ENCODE results near the gene C1QTNF4.
"Not testable (repeated sequence)": the region's sequence is repeated elsewhere in the genome, so short reads cannot be mapped to it uniquely, and the experiment has no call there.

Gene C1QTNF4

DNA sequence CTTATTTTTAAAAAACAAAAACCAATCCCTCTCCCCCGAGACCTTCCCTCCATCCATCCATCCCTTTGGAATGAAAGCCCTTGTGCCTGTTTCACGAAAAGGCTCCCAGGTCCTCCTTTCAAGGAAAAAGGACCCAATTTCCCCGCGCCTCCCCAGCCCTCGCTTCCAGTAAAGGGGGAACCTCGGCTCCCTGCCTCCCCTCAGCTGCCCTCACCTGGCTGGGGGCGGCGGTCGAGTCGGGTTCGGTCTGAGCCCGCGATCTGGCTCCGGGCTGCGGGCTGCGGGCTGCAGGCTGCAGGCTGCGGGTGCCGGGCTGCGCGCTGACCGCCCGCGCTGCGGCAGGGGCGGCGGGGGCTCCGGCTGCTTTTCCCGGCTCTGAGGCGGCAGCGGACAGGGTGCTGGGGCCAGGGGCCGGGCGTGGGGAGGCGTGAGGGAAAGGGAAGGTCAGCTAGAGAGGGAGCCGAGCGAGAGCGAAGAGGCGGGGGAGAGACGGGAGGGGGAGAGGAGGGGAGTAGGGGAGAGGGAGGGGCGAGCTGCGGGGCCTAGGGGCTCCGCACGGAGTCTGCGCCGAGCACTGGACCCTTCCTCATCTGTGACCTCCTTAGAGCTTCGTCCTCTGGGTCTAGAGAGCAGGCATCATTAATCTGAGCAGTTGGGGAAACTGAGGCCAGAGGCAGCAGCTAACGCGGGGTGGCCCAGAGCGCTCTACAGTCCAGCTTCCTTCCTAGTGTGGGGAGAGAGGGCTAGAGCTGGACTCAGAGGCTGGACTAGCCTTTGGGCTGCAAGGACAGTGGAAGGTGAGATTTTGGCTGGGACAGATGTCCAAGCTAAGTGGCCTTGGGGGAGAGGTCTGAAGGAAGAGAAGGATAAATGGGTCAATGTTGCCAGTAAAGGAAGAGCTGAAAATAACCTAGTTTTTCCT lies at the start of gene C1QTNF4:
Gene C1QTNF4, minus strand, starts transcription at position 478 of the 922 bp plus-strand sequence. CDS start 3,601 bp downstream, outside the sequence.
- DNase-seq, result no peak

- peak; percentile 96 for DNase-seq
Measured at GRCh38 chr11:47642099-47642855, 48.1 kb upstream of the C1QTNF4 start, which contains the start of gene MTCH2. Gene MTCH2 (minus strand): TSS chr11:47642559. CDS start chr11:47642465, 94 bp downstream.

DNA sequence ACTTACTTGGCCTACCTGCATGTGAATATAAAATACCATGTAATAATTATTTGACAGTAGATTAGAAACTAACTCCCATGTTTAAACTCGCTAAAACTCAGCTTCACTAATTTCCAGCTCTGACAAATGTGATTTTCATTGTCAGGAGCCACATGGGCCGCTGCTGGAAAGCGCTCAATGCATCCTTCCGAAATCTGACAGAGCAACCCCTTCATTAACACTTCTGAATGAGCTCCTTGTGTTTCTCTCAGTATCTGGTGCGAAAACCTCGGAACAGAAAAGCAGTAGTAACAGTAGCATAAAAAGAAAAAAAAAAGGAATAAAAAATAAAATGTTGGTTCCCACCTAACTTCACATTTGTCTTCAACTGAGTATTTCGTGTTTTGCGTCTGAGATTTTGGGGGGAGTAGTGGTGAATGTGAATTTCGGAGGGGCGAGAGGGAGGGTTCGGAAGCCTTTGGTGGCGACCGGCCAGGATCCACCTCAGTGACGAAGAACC lies 47.4 kb upstream of the C1QTNF4 start:
- no peak for DNase-seq

DNA sequence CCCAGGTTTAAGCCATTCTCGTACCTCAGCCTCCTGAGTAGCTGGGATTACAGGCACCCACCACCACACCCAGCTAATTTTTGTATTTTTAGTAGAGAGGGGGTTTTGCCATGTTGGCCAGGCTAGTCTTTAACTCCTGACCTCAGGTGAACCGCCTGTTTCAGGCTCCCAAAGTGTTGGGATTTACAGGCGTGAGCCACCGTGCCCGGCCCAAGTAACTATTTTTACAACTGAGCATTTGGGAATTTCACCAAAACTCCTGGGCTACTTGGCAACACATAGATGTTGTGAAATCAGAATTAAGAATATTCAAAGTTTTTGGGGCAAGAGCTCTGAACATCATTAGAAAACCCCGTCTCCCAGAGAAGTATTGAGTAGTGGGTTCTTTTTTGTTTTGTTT lies 46.3 kb upstream of the C1QTNF4 start:
- not testable (repeated sequence) for DNase-seq

DNA sequence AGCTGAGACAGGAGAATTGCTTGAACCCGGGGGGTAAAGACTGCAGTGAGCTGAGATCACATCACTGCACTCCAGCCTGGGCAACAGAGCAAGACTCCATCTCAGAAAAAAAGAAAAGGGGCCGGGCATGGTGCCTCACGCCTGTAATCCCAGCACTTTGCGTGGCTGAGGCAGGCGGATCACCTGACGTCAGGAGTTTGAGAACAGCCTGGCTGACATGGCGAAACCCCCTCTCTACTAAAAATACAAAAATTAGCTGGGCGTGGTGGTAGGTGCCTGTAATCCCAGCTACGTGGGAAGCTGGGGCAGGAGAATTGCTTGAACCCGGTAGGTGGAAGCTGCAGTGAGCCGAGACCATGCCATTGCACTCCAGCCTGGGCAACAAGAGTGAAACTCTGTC lies 42.1 kb upstream of the C1QTNF4 start:
- DNase-seq, result not testable (repeated sequence)

DNA sequence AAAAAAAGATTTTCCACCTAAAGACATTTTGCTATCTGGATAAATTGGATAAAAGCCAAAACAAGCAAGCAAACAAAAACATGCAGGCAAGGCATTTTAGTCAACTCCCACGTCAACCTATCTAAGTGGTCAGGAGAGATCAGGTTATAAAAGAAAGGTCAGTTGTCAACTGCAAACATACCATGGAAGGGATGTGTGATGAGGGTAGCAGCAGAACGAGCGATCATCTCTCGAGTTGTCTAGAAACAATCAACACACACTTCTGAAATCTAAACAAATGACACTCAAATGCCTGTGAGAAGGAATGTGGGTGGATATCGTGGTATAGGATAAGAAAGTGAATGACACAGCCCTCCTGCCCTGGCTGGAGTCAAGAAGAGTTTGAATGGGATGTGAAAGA lies 37.3 kb upstream of the C1QTNF4 start:
- no peak for DNase-seq

DNA sequence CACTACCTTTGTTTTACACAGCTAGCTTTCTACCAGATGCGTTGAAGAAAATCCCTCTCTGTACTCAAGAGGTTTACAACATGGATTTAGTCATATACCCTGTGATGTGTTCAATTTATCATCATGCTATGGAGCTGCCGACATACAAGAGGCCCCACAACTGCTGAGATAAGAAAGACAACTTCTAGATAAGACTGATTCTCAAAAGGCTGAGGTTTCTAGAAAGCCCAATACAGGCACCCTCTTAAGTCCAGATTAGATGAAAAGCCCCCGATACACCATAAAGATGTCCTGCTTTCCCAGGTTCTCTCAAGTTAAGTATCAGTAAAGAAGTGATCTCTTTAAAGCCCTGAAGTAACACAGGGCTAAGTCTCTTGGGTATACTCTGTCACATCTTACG lies 33.8 kb upstream of the C1QTNF4 start:
- DNase-seq, result no peak

DNA sequence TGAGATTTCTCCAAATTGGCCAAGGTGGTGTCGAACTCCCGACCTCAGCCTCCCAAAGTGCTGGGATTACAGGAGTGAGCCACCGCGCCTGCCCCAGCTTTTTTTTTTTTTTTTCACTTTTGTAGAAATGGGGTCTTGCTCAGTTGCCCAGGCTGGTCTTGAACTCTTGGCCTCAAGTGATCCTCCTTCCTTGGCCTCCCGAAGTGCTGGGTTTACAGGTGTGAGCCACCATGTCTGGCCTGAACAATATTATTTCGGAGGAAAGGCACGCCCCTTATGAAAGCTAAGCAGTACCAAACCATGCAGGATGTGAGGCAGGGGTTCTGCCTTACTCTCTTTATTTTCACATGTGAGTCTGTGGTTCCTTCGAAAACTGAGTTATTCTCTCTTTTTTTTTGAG lies 32.0 kb upstream of the C1QTNF4 start:
- no peak for DNase-seq

DNA sequence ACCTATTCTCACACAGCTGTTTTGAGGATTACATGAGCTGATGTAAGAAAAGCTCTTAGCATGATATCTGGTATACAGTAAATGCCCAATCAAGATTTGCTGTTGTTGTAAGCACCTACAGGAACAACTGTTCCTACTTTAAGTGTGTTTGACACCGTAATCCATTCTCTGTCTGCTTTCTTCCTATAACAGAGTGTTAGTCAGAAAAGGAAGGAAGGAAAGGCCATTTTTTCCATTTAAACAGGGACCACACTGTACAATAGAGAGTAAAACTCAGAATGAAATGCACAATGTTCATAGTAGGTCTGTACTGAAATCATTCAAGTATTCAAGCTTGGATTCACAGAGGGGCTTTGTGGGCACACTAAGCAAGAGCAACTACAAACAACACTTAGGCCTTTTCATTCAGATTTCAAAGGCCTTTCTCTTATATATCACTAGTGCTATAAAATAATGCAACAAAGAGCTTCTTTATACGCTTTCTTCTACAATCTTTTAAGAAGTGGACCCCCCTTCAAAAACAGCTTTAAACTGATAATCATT lies 26.7 kb upstream of the C1QTNF4 start:
- DNase-seq, result no peak

- no peak for DNase-seq
Measured at GRCh38 chr11:47617417-47617809, 23.2 kb upstream of the C1QTNF4 start.

DNA sequence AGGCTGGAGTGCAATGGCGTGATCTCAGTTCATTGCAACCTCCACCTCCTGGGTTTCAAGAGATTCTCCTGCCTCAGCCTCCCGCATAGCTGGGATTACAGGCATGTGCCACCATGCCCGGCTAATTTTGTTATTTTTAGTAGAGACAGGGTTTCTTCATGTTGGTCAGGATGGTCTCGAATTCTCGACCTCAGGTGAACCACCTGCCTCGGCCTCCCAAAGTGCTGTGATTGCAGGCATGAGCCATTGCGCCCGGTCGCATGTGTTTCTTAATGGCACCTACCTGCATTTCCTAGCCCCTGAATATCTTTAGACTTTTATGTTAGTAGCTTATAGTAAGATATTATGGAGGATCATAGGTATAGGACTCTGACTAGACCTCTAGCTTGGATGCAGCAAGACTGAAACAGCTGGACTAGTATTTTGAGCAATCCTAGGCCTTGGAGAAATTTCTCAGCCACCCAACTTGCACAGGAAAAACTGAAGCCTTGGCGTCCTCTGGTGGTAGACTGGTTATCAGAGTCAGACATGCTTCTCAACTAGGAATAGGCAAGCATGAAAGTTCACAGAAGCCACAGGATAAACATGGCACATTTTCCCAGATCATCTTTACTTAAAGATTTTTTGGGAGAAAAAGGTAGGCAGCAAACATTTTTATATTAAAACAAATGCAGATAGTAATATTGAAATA lies 22.7 kb upstream of the C1QTNF4 start:
- DNase-seq, result peak; percentile 16

GRCh38 chr11:47615249-47615648 lies 21.0 kb upstream of the C1QTNF4 start:
- no peak for DNase-seq

DNA sequence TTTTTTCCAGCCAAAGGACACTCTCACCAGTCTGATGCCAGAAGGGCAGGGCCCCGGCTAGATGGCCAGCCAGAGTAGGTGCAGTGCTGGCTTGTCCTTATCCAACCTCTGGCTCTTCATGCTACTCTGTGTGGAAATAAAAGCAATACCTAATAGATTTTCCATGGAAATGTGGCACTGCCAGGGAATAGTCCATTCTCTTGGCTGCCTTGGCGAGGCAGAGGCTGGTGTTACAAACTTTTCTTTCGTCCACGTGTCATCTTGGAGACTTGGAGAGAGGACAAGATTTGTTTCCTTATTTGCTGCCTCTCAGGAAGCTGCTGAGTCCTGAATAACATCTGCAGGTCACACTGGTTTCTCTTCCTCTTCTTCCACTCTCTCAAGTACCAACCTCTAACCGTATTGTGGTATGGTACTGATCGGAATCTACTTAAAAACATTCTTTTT lies 17.2 kb upstream of the C1QTNF4 start:
- no peak for DNase-seq

- DNase-seq, result no peak
Measured at GRCh38 chr11:47609675-47610074, 15.5 kb upstream of the C1QTNF4 start.

DNA sequence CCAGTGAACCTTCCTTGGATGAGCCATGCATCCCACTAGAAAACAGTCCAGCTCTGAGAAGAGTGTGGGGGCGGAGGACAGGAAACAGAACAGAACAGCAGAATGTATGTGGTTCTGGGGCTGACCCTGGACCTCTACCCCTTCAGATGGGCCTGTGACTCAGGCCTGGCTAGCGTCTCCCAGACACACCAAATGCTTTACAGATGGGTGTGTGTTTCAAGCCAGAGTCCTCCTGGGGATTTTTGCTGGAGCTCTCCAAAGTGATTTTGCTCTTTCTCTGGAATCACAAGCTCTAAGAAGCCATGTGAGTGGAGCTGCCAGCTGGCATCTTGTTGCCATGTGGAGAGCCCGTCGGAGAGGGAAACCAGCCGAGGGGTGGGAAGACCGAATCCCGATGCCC lies 13.2 kb upstream of the C1QTNF4 start:
- peak; percentile 48 for DNase-seq

DNA sequence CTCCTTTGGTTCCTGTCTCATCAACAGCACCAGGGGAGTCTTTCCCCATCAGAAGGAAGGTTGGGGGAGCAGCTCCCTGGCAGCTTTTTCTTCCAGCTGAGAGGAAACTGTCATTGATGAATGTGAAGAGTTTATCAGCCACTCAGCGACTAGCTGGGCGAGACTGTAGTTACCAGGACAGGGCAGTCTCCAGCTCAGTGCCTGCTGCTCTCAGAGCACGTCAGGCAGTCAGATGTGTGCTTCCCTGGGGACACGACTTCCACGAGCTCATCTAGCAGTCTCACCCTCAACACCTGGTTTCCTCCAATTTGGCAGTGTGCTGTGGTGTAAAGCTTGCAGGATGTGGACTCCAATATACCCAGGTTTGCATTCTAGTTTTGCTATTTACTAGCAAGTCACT lies 12.5 kb upstream of the C1QTNF4 start:
- DNase-seq, result no peak

DNA sequence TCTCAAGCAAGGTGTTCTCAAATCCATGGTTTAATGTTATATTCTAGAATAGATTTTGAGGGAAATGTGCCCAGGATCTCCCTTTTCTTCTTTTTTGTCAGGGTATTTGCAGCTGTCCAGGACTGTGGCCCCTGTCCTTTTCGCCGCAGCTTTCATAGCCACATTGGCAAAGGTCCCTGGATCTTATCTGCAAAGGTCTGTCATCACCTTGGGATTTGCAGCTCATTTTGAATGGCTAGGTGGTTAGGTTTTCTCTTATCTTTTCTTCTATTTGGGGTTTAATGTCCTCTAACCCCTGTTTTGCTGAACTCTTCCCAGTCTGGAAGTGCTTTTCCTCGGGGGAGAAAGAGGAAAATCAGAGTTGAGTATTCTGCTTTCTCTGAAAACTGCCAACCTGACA lies 11.7 kb upstream of the C1QTNF4 start:
- DNase-seq, result no peak

DNA sequence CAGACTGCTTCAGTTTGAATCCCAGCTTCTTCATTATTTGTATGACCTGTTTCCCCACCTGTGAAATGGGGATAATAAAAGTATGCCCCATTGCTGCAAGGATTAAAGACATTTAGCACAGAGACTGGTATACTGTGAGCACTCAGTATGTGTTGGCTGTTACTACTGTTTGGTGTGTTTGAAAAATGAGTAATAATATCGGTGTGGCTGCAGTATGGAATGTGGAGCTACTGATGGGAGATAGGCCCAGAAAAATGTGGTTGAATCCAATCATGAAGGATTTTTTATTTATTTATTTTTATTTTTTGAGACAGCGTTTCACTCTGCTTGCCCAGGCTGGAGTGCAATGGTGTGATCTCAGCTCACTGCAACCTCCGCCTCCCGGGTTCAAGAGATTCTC lies 9.1 kb upstream of the C1QTNF4 start:
- DNase-seq, result no peak

DNA sequence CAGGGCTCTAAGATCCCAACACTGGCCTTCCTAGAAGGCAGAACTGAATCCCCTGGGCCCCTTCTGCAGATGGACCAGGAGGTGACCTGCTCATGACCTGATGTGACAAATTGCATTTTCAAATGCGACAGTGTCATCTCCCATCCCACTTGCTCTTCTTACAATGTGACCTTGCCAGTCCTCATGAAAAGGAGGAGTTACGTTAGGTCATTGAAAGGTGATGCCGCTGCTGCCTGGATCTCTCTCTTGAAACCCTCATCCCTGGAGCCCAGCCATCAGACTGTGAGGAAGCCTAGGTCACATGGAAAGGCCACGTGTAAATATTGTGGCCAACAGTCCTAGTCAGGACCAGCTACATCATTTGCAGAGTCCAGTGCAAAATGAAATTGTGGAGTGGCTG lies 5.7 kb upstream of the C1QTNF4 start:
- DNase-seq, result no peak

DNA sequence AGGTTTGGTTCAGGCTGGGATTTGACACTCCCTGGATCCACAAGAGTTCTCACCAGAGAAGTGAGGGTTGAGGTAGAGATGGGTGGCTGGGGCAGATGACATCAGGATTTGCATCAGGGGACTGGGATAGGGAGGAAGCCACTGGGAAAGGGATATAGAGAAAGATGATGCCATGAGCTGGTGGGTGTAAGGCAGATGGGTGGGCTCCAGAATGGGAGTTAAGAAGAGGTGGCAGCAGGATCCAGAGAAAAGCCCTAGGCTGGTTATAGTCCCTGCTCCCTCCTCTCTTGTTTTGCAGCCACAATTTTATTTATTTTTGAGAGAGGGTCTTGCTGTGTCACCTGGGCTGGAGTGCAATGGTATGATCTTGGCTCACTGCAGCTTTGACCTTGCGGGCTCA lies 1.8 kb upstream of the C1QTNF4 start:
- no peak for DNase-seq

GRCh38 chr11:47595029-47595428 lies 818 bp upstream of the C1QTNF4 start:
- DNase-seq, result no peak

- DNase-seq, result no peak
Measured at GRCh38 chr11:47593492-47593933, 698 bp downstream of the C1QTNF4 start.

- DNase-seq, result no peak
Measured at GRCh38 chr11:47592970-47593369, 1.2 kb downstream of the C1QTNF4 start.
